ENCODE results near the gene COX4I2.

Gene COX4I2

DNA sequence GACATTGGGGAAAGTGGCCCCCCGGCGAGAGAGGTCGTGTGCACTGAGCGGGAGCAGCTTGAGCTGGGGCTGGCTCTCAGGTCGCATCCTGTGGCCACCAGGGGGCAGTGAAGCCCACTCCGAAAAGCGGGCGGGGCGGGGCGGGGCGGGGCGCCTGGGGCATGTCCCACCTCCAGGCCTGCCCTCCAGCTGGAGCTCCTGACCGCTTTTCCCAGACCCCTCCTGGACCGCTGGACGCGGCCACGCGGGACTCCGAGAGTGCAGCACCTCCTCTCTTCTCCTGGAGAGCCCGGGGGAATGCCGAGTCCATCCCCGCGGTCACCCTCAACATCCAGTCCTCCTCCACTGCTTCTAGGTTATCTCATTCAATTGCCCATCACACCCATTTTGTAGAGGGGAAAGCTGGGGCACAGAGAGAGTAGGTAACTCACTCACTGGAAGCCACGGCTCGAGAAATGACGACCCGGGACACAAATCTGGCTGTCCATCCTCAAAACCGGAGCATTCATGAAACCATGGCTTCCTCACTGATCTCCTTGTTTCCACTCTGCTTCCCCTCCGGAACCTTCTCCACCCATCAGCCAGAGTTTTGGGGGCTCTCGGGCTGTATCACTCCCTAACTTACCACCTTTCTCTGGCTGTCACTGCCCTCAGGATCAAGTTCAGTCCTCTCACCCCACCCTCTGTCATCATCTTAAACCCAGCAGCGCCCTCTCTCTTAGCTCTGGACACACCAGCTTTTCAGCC, 24.1 kb downstream of the COX4I2 start:
- TF ChIP-seq CTCF (conservative IDR thresholded peaks at IDR 0.05; ENCODE audit: control insufficient read depth, insufficient read depth, low read depth, low read length): peak; percentile 45
- peak overlapping the region; percentile 31 for H3K4me3 ChIP-seq (ENCODE audit: control insufficient read depth, low read depth, low read length)

GRCh38 chr20:31662372-31662854, 24.7 kb downstream of the COX4I2 start:
- H3K4me3 ChIP-seq (ENCODE audit: control insufficient read depth, low read depth, low read length): no peak overlapping the region
- DNase-seq (ENCODE audit: low read depth): no peak
- TF ChIP-seq CTCF (conservative IDR thresholded peaks at IDR 0.05; ENCODE audit: control insufficient read depth, insufficient read depth, low read depth, low read length): no peak

More for the DNA sequence above, 24.1 kb downstream of the COX4I2 start:
- DNase-seq (ENCODE audit: low read depth): peak; percentile 63

DNA sequence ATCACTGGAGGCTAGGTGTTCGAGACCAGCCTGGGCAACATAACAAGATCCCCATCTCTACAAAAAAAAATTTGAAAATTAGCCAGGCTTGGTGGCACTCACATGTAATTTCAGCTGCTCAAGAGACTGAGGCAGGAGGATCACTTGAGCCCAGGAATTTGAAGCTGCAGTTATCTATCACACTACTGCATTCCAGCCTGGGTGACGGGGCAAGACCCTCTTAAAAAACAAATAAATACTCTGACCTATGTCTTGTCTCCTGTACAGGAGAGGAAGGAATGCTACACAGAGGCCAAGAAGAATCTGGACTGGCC, 25.8 kb downstream of the COX4I2 start:
- no peak for DNase-seq (ENCODE audit: low read depth)
- no peak overlapping the region for H3K4me3 ChIP-seq (ENCODE audit: control insufficient read depth, low read depth, low read length)
- TF ChIP-seq CTCF (conservative IDR thresholded peaks at IDR 0.05; ENCODE audit: control insufficient read depth, insufficient read depth, low read depth, low read length): no peak

DNA sequence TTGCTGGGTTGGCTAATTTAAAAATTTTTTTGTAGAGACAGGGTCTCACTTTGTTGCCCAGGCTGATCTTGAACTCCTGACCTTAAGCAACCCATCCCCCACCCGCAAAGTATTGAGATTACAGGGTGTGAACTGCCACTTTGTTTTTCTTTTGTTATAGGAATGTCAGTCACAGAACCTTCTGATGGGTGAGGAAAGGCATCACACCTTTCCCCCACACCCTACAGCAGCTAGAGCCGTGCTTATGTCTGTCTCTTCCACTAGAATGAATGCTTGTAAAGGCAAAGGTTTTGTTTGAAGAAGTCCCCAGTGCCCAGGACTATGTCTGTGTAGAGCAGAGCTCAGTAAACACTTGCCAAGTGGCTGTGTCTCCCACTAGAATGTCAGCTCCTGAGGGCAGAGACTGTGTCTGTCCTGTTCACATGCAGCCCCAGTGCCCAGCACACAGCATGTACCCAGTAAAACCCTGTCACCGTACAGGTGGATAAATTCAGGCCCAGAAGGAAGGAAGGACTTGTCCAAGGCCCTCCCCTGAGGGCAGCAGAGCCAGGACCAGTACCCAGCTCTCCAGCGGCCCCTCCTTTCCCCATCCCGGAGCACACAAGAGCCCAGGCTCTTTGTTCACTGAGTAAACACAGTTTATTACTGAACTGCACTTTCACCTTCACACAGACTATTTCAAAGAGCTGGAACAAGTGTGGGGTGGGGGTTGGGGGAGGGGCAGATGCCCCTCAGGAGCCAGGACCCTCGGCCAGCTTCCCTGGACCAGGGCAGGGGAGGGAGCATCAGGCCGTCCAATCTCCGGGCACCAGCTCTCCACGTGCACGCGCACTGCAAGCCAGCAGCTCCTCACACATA, 26.4 kb downstream of the COX4I2 start:
- no peak for TF ChIP-seq CTCF (conservative IDR thresholded peaks at IDR 0.05; ENCODE audit: control insufficient read depth, insufficient read depth, low read depth, low read length)
- no peak for DNase-seq (ENCODE audit: low read depth)
- H3K4me3 ChIP-seq (ENCODE audit: control insufficient read depth, low read depth, low read length): no peak overlapping the region

GRCh38 chr20:31664696-31665354, 27.1 kb downstream of the COX4I2 start:
- no peak for TF ChIP-seq CTCF (conservative IDR thresholded peaks at IDR 0.05; ENCODE audit: control insufficient read depth, insufficient read depth, low read depth, low read length)
- no peak overlapping the region for H3K4me3 ChIP-seq (ENCODE audit: control insufficient read depth, low read depth, low read length)
- DNase-seq (ENCODE audit: low read depth): no peak

DNA sequence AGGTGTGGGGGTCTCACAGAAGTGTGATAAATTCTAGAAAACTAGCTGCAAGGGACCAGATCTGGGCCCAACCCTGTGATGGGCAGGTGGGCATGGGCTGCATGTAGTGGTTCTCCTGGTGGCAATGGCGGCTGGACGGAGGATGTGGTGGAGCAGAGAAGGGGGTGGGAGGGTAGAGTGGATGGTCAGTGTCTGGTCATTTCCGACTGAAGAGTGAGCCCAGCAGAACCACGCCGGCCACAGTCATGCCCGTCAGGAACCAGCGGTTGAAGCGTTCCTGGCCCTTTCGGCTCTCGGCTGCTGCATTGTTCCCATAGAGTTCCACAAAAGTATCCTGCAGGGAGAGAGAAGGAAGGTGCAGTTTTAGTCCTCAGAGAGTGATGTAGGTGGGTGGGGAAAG, 28.0 kb downstream of the COX4I2 start:
- no peak for DNase-seq (ENCODE audit: low read depth)
- no peak for TF ChIP-seq CTCF (conservative IDR thresholded peaks at IDR 0.05; ENCODE audit: control insufficient read depth, insufficient read depth, low read depth, low read length)
- no peak overlapping the region for H3K4me3 ChIP-seq (ENCODE audit: control insufficient read depth, low read depth, low read length)

Measured in fibroblast of mammary gland (primary cell).